Measurements from ENCODE around the gene CDC14C.

GRCh38 chr7:48904975-48905374, 19.4 kb upstream of the CDC14C start:
- TF ChIP-seq CTCF (conservative IDR thresholded peaks at IDR 0.05 in 1 of 2, IDR thresholded peaks at IDR 0.05 in 1 of 2; ENCODE audit: extremely low read depth in 1 of 2, insufficient read depth in 1 of 2, low read depth in 1 of 2, low read length in 2 of 2) (no peak), EZH2 (IDR thresholded peaks at IDR 0.05; ENCODE audit: borderline replicate concordance, low read length) (no peak)
